Activated CD4-positive, alpha-beta T cell treated with anti-CD3 and anti-CD28 coated beads, Interleukin-10, Interleukin-2, amounts not matched to agents 100 ng/mL and 50 ng/mL, durations not matched to agents 16 hours and 8 hours (primary cell): ENCODE measurements around the gene MPRIP.
A peak's percentile ranks its signal among the peaks of the same experiment; 100 is the strongest.

ENCODE experiments used
- DNase-seq: peaks from one replicate; pipeline ENCODE4 v3.0.0-alpha.2; 2020

MPRIP gene

GRCh38 chr17:17091276-17091675 lies 49.0 kb downstream of the MPRIP start:
- no peak for DNase-seq

GRCh38 chr17:17091856-17092756 lies 49.8 kb downstream of the MPRIP start:
- no peak for DNase-seq

- DNase-seq: no peak
These were observed 51.5 kb downstream of the MPRIP start for GRCh38 chr17:17093764-17094163.

DNA sequence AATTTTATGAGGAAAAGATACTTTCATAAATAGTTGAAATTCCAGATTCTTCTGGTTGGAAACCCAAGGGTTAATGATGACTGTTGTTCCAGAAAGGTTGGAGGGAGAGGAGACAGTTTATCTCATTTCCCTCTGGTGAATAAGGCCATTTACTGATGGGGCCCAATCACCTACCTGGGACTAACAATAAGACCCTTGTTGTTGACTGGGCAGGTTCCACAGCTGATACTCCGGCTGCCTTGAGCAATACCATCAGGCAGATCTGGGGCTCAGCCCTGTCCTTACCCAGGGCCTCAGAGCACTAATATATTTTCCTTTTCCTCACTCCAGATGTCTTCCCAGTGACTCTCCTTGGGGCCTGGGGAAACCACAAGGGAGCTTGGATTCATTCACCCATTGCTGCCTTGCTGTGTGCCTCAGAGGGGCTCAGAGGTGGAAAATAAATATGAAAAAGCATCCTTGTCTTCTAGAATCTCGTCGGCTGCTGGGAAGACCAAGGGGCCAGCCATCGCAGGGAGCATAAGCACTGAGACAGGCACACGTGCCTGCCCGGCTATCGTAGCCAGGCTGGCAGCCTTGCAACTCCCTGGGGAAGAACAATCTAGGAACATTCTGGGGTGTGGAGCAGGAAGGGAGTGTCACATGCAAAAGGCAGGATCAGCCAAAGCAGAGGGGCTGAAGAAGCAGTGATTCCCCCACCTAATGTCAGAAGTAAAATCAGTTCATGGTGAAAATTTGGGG lies 54.4 kb downstream of the MPRIP start:
- DNase-seq: no peak

DNA sequence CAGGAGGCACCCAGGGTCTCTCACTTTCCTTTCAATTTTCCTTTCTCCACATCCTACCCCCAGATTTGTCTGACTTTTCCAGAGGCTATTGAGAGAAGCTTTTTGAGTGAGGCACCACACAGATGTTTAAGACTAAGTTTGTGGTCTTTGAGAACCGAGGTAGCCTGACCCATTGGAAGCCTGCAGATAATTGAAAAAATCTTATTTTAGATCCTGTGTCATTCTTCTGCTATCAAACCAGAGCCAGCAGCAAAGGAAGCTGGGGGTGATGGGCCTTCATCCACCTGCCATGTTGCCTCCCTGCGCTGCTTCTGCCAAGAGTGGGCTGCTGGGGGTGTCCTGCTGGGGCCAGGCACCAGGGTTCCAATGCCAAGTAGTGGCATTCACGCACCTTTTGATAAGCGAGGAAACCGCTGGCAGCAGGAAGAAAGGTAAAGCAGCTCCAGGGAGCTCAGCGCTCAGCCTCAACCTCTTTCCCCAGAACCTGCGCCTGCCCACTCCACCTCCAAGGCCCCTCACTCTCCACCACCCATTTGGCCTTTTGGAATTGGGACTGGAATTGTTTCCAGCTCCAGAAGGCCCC lies 55.6 kb downstream of the MPRIP start:
- DNase-seq: no peak

- no peak for DNase-seq
These were observed 56.4 kb downstream of the MPRIP start for GRCh38 chr17:17098551-17099179.

- DNase-seq: no peak
These were observed 59.9 kb downstream of the MPRIP start for GRCh38 chr17:17102176-17102575.

GRCh38 chr17:17103160-17103559 lies 60.9 kb downstream of the MPRIP start:
- DNase-seq: no peak

- no peak for DNase-seq
These were observed 61.8 kb downstream of the MPRIP start for GRCh38 chr17:17104036-17104435.

DNA sequence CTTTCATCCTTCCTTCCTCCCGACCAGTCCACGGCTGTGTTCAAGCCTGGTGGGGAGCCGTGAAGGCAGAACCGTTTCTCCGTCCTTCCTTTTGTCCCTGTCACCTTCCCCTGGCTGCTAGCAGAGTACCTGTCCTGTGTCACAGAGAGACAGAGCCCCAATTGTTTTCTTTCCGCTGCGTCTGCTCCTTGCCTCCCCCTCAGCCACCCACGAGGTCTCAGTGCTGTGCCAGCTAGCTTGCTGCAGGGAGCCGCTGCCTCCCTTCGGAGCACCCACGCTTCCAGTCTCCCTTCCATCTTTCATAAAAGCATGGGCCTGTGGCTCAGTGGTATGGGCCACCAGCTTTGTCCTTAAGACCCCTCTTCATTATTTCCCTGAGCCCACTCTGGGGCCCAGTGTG lies 62.2 kb downstream of the MPRIP start:
- no peak for DNase-seq

DNA sequence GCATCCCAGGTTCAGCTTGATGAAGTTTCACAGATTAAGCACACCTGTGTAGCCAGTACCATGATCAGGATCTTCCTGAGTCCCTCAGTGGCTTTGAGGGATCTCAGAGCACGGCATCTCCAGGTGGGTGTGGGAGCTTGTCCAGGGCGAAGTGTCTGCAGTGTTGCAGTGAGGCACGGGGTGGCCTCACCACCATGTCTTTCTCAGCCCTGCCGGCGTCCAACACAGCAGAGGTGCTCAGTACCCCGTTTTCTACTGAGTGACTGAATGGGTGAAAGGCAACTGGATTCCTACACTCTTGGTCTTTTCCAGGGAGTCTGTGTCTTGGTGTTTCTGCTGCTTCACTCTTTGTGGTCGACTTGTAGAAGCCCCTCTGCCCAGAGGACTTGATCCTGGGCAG lies 63.7 kb downstream of the MPRIP start:
- no peak for DNase-seq

- no peak for DNase-seq
These were observed 64.5 kb downstream of the MPRIP start for GRCh38 chr17:17106756-17107155.

DNA sequence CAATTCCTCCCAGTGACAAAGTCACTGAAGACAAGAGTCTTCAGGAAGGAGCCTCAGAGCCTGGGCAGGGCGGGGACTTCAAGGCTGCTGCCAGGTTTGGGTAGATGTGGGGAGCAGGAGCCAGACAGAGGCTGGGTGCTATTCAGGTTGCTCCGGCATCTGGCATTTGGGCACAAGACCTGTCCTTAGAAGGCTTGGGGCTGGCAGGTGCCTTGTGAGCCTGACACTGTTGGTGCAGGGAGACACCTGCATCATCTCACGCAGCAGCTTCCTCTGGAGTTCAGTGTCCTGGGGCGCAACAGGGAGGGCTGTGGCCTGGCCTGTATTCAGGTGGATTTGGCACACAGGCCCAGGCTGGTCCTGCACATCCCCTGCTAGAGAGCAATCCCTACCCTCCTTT lies 65.0 kb downstream of the MPRIP start:
- DNase-seq: no peak

- no peak for DNase-seq
These were observed 65.7 kb downstream of the MPRIP start for GRCh38 chr17:17107891-17108431.

- no peak for DNase-seq
These were observed 66.3 kb downstream of the MPRIP start for GRCh38 chr17:17108451-17109049.

DNA sequence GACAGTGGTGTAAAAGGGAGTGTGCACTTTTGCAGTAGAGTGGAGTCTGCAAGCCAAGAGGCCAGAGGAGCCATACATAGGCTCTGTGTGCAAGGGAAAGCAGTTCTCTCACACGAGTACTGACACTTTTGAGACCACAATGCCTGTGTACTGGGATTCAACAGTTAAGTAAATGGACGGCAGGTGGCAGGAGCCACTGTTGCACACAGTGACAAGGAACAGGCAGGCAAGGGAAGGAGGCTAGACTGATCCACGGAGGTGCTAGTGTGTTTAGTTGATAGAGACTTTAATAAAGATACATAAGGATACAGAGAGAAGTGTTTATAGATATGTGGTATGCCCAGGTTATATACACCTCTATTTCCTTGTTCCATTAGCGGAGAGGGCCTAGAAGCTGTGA lies 67.0 kb downstream of the MPRIP start:
- no peak for DNase-seq

GRCh38 chr17:17109907-17110306 lies 67.7 kb downstream of the MPRIP start:
- peak; percentile 15 for DNase-seq

DNA sequence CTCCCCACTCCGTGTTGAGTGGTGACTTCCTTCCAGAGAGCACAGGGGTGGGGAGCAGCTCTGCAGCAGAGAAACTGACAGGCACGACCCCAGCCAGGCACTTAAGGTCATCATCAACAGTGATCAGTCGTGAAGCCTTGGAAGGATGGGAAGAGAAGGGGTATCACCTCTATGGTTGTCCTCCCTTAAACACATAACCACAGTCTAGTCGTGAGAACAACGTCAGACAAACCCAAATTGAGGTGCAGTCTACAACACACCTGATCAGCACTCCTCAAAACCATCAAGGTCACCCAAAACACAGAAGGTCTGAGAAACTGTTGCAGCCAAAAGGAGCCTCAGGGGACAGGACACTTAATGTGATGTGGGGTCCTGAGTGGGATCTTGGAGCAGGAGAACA lies 68.3 kb downstream of the MPRIP start:
- no peak for DNase-seq

- no peak for DNase-seq
These were observed 69.4 kb downstream of the MPRIP start for GRCh38 chr17:17111401-17112393.

DNA sequence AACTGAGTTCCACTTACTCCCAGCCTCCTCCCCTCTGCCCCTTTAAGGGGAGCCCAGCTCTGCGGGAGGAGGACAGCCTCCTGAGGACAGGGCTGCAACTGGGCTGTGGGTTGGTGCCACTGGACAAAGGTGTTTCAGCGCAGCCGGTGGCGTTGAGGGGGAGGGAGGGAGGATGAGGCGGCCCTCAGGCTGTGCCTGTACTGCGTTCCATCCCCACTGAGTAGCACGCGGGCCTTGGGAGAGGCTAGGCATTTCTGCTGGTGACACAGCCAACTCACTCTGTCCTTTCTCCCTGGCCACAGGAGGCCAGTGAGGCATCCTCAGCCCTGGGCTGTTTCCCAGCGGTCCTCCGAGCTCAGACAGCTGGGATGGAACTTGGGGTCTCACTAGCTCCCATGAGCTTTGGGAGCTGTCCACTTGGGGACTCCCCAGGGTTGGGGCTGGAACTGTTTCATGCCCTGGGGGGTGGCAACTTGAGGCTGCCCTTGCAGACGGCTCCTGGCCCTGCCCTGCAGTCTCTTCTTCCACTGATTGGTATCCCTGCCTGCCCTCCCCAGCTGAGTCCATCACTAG lies 70.5 kb downstream of the MPRIP start:
- DNase-seq: no peak
